ENCODE data around the gene MYBPC2.

DNA sequence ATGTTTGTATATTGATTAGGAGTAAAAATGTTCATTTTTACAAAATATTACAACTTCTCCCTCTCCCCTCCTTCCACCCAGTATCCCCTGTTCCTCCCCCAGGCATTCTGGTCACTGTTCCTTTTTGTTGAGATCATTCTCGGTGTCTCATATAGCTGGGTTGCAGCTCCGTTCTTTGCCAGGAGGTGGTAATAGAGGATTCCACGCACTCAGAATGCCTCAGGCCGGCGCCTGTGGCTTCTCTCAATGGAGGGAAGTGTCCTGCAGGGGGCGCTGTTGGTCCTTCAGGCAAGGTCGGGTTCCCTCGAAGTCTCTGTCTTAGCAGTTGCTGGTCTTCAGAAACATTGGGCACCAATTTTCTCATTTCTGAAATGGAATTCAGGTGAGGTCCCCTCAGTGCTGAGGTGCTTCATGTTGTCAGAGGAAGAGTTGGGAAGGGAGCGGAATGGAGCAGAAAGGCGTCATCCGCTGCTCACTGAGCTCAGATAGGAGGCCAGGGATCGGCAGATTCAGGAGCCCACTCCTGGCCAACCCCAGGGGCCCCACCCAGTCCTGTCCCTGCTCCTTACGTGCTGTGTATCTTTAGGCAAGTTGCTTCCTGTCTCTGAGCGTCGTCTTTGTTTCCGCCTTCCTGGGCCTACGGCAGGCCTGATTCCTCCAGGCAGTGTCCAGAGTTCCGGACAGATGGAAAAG, 54.3 kb downstream of the MYBPC2 start:
- TF ChIP-seq EZH2 (IDR thresholded peaks at IDR 0.05), result no peak
- TF ChIP-seq POLR2AphosphoS5 (IDR thresholded peaks at IDR 0.05; ENCODE audit: borderline replicate concordance, low read depth, low read length), result no peak
- TF ChIP-seq FOXP2 (optimal IDR thresholded peaks at IDR 0.05; ENCODE audit: control extremely low read depth, extremely low read length, insufficient read depth), result no peak

All from SK-N-MC (cell line).